ENCODE measurements around the gene P2RY8.

Gene P2RY8

GRCh38 chrX:1417921-1418771 lies 118.8 kb downstream of the P2RY8 start:
- no peak for DNase-seq (ENCODE audit: low read depth)

DNA sequence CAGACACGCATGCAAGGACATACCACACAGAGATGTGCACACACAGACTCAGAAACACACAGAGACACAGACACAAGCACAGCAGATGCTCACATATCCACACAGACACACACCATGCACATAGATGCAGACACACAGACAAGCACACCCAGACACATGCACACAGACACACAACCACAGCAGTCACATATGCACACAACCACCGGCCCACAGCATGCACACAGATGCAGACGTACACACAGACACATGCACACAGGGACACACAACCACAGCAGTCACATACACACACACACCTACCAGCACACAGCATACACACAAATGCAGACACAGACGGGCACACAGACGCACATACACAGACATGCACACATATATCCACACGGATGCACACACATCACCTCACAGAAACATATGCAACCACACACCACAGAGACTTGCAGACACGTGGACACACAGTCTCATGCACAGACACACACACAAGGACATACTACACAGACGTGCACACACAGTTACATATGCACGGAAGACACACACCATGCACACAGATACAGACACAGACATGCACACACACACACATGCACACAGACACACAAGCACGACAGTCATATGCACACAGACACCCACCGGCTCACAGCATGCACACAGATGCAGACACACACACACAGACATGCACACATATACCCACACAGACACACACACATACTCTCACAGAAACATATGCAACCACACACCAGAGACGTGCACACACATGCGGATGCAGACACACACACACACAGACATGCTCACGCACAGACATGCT lies 119.8 kb downstream of the P2RY8 start:
- DNase-seq (ENCODE audit: low read depth), result no peak

GRCh38 chrX:1416327-1416784 lies 120.6 kb downstream of the P2RY8 start:
- no peak for DNase-seq (ENCODE audit: low read depth)
